Left lobe of liver (tissue), 2 donors: ENCODE measurements around the gene EDIL3. TPM values are rescaled to one million over a fixed set of nuclear protein-coding genes. Genes with fewer than 3 reads are reported as not detected.
A peak's percentile ranks its signal among the peaks of the same experiment; 100 is the strongest.

Experiments
- ATAC-seq: fragments of 200-7000 bp; cut with Tn5 transposase; one replicate; pipeline ENCODE4 v1.9.1; 2020; ENCODE audit warnings: mild to moderate bottlenecking, moderate library complexity
- DNase-seq: peaks from one replicate; pipeline ENCODE4 v3.0.0-alpha.2; 2020; ENCODE audit warnings: low spot score
- total RNA-seq: library from RNA; stranded (reverse); gene quantifications from one replicate; pipeline ENCODE4 v1.2.1, GENCODE V29; 2021
- donor health status: DM: no; HTN: no; CAD: no; lungs with moderate emphysema.
- donor health status: DM: no; HTN: yes; CAD: no.

Gene EDIL3, protein sequence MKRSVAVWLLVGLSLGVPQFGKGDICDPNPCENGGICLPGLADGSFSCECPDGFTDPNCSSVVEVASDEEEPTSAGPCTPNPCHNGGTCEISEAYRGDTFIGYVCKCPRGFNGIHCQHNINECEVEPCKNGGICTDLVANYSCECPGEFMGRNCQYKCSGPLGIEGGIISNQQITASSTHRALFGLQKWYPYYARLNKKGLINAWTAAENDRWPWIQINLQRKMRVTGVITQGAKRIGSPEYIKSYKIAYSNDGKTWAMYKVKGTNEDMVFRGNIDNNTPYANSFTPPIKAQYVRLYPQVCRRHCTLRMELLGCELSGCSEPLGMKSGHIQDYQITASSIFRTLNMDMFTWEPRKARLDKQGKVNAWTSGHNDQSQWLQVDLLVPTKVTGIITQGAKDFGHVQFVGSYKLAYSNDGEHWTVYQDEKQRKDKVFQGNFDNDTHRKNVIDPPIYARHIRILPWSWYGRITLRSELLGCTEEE
- 0.20 TPM for total RNA-seq

DNA sequence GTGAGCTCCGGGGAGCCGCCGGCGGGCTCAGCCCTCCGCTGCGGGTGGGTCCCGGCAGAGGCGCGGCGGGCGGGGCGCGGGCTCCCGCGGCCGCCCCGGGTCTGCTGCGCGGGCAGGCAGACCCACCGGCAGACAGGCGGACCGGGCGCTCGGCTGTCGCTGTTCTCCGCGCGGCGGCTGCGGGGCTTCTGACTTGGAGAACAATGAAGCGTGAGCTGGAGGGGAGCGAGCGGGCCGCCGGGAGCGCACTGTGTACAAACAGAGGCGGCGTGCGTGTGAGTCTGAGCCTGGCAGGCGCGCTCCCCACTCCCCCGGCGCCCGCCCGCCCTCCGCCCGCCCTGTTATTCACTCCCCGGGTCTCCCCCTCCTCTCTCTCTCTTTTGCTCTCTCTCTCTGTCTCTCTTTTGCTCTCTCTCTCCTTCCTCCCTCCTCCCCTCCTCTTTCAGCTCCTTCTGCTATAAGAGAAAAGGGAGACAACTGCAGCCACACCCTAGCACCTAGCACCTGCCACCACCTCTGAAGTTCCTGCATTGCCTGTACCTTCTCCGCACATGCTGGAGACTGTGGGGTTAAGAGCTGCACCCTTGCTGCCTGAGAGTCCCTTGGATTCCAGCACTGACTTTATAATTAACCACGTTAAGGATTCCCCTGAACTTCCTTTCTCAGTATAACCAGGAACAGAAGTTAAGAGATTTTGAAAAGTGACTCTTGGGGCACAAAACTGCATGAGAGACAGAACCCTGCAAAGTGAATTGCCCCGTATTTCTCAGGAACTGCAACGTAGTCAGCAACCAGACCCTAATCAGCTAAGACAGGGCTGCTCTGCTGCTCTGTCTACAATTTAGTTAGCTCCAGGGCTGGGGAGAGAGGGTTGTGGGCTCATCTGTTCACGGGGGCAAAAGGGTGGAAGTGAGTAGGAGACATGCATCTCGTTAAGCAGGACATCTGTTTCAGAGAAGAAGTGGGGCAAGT is at the start of gene EDIL3:
EDIL3 (minus strand) TSS at position 277 of the 972 bp plus-strand sequence. CDS start 506 bp downstream, outside the sequence.
- DNase-seq (no peak), ATAC-seq (peak; percentile 23)

DNA sequence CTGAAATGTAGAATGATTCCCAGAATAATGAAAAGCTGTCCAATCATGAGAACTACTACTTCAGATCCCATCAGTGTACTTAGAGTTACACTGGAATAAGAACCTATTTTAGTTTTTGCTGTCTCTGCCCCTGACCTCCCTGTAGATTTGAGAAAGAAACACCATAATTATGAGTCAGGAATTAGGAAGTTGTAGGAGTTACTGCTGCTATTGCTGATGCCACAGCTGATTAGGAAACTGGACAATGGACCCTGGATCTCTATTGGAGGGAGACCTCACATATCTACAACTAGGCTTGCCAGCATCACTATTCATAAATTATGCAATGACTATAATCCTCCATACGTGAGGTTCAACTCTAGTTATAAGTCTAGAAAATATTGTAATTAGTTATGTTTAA is 48.8 kb upstream of the EDIL3 start:
- ATAC-seq (no peak), DNase-seq (no peak)

DNA sequence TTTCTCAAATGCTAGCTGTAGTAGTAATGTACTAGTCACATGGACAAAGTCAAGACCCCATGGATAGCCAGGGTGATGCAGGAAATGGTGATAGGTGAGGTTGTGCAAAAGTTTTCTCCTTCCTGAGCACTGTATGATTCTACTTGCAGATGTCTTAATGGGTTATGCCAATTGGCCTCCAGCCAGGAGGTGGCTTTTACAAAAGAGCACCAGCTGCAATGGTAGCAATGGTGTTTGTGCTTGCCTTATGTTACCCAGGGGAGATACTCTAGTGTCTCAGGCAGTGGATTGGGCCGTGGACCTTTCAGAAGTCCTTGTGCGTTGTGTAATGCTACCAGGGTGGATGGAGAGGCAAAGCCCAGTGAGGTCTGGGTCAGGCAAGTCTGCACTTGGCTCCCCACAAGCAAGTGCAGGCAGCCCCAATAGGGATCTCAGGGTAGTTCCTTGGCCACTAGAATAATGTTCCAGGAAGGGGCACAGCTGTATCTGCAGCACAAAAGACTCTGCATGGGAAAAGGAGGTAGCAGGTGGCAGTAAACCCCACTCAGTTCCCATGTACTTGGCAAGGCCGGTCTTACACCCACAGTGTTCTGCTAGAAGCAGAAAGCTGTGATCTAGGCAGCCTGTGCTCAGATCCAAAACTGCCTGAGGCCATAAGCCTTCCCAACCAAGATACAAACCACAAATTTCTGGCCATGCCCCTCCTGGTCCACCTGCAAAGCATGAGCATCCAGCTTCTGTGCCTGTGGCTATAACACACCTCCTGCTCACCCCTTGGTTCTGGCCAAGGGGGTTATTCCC is 46.4 kb upstream of the EDIL3 start:
- DNase-seq (no peak), ATAC-seq (no peak)

GRCh38 chr5:84430079-84430478 is 45.4 kb upstream of the EDIL3 start:
- ATAC-seq (no peak), DNase-seq (no peak)

DNA sequence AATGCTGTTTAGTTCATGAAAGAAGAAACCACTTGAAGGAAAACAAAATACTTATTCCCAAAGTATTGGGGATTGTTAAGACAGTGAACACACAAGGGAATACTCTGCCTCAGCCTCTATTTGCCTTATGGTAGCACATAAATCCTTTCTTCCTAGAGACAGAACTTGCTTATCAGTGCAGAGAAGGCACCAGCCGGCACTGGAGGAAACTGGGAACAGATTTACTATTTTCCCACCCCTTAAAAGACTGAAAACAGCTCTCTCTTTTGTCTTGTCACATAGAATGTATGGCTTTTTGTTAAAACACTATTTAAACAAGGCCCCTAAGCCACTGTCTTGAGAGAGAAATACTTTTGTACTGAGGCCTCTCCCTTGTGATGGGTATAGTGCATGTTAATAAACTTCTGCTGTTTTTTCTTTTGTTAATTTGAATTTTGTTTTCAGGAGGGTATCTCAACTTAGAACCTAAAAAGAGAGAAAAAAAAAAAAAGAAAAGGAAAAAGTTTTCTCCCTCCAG is 40.7 kb upstream of the EDIL3 start:
- no peak for DNase-seq
- no peak for ATAC-seq

DNA sequence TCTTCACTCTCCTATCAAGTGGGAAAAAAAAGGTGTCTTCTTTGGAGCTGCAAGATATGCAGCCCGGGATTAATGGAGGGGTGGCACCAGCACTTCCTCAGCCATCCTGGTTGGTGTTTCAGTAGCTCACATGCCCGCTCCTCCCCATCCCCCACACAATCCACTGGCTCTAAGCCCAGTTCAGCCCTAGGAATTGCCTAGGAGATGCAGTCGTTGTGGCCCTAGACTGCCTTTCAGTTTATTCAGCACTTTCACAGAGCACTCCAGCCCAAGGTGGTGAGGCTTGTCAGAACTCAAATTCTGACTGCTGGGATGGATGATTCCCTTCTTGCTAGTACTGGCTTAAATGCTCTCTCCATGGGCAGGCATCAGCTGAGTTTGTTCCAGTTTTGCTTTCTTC is 35.1 kb upstream of the EDIL3 start:
- DNase-seq (no peak), ATAC-seq (no peak)

DNA sequence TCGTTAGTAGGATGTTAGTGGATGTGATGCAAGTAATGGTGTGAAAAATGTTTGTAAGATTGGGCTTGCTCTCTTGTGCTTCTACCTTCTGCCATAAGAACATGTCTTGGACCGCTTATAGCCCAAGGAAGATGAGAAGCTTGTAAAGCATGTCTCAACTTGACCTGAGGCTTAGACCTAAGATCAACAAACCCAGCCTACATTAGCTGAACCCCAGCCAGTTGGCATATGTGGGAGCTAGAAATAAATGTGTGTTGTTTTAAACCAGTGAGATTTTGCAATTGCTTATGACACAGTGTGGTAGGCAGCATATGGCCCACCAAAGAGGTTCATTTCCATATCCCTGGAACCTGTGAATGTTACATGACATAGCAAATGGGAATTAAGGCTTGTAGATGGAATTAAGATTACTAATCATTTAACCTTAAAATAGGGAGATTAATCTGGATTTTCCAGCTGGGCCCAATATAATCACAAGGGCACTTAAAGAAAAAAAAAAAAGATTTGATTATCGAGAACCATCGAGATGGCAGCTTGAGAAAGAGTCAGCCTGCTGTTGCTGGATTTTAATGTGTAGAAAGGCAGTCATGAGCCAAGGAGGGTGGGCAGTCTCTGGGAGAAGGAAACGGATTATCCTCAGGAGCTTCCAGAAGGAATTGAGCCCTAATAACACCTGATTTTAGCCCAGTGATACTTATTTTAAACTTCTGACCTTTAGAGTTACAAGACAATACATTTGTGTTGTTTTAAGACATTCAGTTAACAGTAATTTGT is 27.3 kb upstream of the EDIL3 start:
- no peak for DNase-seq
- no peak for ATAC-seq

DNA sequence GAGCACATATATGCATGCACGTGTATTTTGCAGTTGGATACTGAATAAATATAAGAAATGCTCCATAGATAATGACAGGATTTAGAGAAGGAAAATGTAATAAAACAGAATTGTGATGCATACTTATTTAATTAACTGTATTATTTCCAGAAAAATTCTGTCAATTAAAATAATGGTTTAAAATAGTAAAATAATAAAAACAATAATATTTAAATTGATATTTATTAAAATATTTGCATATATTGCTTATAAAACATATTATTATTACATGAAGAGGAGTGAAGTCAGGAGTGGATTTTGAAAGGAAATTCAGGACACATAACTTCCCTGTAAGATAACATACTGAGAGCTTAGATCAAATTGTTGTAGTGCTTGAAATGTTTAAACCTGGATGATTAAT is 21.4 kb upstream of the EDIL3 start:
- ATAC-seq (no peak), DNase-seq (no peak)

DNA sequence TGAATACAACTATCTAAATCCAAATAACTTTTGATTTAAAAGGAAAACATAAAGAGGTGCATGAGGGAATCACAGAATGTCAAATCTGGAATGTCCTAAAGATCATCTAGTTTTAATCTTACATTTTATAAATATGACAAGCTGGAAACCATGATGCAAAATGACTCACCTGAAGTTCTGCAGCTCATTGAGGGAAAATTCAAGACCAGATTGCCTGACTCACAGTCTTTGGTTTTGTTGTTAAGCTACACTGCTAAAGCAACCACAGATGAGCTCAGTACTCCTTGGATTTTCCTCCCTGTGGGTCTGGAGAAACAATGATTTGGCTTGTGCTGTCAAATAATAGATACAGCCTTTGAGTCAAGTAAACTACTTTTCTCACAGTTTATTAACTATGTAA is 19.1 kb upstream of the EDIL3 start:
- ATAC-seq (no peak), DNase-seq (no peak)

GRCh38 chr5:84397385-84397784 is 12.7 kb upstream of the EDIL3 start:
- ATAC-seq (no peak), DNase-seq (no peak)

GRCh38 chr5:84393969-84394368 is 9.3 kb upstream of the EDIL3 start:
- DNase-seq (no peak), ATAC-seq (no peak)

GRCh38 chr5:84392836-84393235 is 8.2 kb upstream of the EDIL3 start:
- ATAC-seq: no peak

GRCh38 chr5:84385705-84386104 is 1.0 kb upstream of the EDIL3 start:
- no peak for DNase-seq
- no peak for ATAC-seq

More at GRCh38 chr5:84392836-84393235, 8.2 kb upstream of the EDIL3 start:
- DNase-seq: no peak

- DNase-seq: no peak
- ATAC-seq: peak; percentile 13
Measured at GRCh38 chr5:84383816-84384603, 670 bp downstream of the EDIL3 start.

DNA sequence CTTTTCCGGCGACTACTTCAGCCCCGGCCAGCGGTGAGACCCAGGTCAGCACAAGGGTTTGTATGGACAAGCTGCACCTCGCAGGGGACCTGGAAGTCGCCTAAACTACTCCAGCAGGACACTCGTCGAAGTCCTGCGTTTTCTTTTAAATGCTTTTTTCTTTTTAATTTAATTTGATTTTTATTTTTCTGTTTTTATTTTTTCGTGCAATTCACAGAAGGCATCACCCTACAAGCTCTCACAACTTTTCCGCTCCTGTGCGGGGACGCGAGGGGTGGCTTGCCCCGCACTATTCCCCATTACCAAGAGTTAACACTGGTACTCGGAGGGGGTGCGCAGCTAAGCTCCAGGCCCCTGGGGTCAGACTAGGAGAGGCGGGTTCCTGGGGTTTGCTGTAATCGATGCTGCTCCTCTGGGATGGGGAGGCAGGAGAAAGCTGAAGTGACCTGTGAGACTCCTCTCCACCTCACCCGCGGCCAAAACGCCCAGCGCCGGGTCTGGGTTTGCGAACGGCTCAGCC is 1.3 kb downstream of the EDIL3 start:
- DNase-seq: no peak
- ATAC-seq: no peak

GRCh38 chr5:84382363-84383295 is 2.1 kb downstream of the EDIL3 start:
- DNase-seq: no peak
- ATAC-seq: peak; percentile 33

- DNase-seq (no peak), ATAC-seq (no peak)
Measured at GRCh38 chr5:84381502-84382362, 2.9 kb downstream of the EDIL3 start.
